NCI-H1436 treated with DMSO at 0.1 percent for 48 hours (cell line): ENCODE results near the gene NIT1.

Experiments
- DNase-seq: peaks from one replicate; lab custom pipeline; 2025; lab: John Stamatoyannopoulos, UW

NIT1 gene

GRCh38 chr1:161117759-161118581 lies at the start of gene NIT1, which contains the start of gene PFDN2:
Gene NIT1, plus strand, starts transcription at chr1:161118105. Its CDS starts 72 bp downstream, at chr1:161118177.
Gene PFDN2, minus strand, starts transcription at chr1:161118037. Its CDS starts 11 bp downstream, at chr1:161118026.
- peak; percentile 6 for DNase-seq

DNA sequence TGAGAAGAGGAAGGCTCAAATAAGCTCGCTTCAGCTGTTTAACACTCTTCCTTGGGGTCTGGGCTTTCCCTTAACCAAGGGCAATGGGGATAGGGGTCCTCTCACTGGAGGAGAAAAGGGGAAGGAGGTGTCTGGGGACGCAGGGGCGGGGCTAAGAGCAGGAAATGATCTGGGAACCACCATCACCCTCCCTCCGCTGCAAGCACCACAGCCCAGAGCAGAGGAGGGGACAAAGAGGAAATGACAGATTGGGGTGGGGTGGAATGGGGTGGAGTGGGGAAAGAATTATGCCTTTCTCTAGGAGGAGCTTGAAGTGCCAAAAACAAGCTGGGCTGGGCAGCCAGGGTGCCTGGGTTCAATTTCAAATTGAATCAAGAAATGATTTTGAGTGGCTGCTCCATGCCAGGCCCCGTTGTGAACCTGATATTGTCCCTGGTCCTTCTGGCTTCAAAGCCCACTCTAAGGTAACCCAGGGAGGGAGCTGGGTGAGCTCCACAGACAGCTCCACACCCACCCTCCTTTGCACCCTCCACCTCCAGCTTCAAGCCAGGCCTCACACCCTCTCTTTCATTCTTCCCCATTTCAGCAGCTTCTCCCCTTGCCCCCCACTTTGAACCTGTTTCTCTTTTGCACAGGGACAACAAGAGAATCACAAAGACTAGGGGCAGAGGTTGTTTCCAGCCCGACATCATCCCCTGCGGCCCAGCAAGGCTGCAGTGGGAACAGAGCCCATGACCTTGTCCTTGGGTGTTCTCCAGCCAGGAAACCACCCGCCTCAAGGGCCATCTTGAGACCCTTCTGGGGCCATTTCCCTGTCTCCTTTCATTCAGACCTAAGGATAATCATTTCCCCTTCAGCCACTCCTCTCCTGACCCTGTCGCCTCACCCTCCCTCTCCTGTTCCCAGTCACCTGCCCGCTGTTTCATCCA lies 49.3 kb upstream of the NIT1 start:
- DNase-seq: no peak

DNA sequence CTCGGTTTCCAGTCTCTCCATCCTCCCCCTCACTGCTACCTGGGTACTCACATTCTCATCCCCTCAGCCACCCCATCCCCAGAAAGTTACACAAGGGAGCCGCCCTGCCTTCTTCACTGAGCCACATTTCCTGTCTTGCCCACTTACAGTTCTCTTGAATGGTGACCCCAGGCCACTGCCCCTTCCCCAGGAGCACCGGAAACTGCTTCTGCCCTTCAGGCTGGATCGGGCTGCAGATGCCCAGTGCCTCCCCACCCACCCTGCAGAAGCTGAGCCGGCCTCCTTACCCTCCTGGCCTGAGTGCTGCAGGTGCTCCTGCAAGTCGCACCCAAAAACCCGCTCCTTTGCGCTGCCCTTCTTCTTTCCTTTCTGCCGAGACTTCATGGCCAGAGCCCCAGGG lies 48.7 kb upstream of the NIT1 start:
- no peak for DNase-seq

DNA sequence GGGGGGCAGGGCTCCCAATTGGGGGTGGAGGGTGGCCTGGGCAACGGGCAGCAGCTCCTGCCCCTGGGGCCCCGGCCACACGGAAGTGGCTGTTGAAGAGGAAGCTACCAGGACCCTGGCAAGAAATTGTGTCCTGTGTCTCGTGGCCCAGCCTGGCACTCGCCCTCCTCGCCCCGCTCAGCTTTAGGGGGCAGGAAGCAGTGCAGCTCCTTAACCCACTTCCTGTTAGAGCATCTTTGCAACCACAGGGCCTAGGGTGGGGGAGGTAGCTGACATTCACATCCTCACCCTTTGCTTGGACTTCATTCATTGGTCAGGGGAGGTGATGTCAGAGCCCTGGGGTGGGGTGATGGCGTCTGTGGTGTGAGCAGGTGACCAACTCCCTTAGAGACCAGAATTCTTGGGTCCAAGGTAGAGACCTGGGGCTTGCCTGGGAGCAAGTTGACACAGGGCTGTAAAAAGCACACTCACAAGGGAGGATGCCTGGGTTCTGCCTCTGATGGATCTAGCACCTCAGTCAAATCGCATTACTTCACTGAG lies 48.1 kb upstream of the NIT1 start, which contains the start of gene ARHGAP30:
ARHGAP30 (minus strand) TSS at position 161 of the 540 bp plus-strand sequence. CDS start 267 bp downstream, outside the sequence.
- DNase-seq: no peak

DNA sequence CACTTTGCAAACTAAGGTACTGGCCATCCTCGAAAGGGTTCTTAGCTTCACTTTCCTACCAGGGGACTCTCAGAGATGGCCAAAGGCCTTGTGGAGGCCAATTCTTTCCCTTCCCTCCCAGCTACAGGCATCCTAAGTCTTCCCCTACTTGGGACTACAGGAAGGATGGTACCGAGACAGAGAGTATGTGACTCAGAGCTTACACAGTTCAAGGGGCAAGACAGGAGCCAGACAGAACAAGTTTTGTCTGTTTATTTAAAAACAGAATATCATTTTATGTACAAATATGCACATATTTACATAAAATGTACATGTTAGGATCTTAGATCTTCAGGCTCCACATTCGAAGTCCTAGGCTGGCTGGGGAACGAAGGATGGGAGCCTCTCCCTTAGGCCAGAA lies 47.1 kb upstream of the NIT1 start:
- no peak for DNase-seq

GRCh38 chr1:161071886-161072371 lies 46.0 kb upstream of the NIT1 start:
- DNase-seq: no peak

- DNase-seq: no peak
Observed at GRCh38 chr1:161072751-161073449, 45.0 kb upstream of the NIT1 start.

DNA sequence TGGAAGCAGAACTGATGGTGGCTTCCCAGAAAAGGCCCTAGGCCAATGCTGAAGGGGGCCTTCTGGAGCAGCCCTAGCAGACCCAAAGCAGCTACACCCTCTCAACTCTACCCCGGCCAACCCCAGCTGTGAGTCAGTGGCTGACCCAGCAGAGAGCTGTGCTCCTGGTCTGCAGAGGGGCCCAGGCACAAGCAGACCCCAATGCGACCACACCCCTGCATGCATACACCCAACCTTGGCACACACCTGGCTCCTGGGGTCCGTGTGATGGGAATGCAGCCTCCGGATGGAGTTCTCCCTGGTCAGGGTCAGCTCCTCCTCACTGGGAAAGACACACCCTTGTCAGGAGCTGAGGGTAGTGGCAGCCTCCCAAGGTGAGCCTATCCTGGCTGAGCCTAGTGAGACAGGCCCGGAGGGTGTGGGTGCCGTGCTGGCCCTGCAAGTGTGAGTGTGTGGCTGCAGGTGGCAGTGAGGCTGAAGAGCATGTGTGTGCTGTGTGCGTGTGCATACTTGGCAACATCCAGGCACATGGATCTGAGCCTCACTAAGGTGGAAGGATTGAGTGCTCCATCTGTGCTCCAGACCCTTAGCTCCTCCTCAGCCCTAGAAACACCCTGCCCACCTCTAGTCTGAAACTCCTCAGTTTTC lies 44.3 kb upstream of the NIT1 start:
- DNase-seq: no peak

- no peak for DNase-seq
Observed at GRCh38 chr1:161074676-161075368, 43.1 kb upstream of the NIT1 start.

DNA sequence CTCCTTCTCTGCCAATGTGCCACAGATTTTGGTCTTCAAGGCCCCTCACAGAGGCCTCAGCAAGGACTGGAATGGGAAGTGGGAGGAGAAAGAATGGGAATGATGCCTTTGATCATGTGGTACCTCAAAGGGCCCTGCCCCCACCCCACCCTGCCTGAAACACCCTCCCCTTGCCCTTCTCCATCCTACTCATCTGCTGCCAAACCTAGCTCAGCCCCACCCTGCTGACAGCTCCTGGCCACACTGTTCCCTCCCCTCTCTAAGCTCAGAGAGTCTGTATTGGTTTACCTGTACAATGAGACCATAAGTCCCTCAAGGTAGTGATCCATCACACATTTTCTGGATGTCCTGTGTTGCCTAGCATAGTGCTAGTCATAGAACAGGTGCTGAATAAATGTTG lies 41.5 kb upstream of the NIT1 start:
- no peak for DNase-seq

- DNase-seq: no peak
Observed at GRCh38 chr1:161077426-161077825, 40.5 kb upstream of the NIT1 start.

- no peak for DNase-seq
Observed at GRCh38 chr1:161079436-161080110, 38.3 kb upstream of the NIT1 start.

GRCh38 chr1:161080441-161081405 lies 37.2 kb upstream of the NIT1 start:
- no peak for DNase-seq

- no peak for DNase-seq
Observed at GRCh38 chr1:161081519-161081918, 36.4 kb upstream of the NIT1 start.

DNA sequence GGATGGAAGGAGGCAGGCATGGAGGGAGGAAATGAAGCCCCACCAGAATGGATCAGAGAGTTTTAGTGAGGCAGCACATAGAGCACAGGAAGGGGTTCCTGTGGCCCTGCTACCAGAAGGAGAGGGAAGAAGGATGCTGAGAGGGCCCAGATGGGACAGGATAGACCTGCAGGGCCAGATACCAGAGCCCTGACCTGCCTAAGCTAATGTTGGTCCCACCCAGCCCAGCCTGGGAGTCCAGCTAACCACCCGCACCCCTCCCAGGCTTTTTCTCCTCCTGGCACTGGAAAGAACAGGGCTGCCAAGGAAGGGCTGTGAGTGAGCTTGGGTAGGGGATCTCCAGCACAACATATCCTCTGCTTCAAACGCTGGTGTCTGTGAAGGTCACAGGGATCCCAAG lies 35.4 kb upstream of the NIT1 start:
- DNase-seq: no peak

DNA sequence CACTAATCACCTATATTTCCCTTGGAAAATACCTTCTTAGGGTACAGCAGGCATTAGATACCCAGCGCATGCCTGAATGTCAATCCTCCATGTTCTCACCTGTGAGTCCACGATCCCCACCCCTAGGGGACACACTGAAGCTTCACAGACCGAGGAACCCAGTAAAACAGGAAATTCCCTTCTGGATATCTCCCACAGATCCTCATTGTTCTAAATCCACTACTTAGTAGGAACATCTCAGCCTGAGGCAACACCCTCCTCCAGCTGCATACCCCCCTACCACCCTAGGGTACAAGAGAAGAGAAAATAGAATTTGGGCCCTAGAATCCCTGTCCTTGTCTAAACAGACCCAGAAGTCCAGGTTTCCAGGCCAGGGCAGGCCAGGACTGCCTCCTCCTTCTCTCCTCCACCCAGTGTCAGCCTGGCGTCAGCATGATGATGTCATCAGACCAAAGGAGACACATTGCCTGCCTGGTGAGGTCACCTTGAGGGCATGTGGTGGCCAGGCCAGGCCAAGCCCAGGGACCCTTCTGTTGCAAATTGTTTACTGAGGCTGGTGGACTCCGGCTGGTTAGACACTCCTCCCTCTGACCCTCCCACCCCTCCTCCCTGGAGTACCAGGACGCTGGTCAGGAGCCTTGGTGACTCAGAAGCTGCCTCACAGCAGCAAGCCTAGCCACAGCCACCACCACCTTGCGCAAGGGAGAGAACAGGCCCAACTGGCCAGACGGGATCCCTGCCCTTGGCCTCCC lies 34.7 kb upstream of the NIT1 start:
- DNase-seq: no peak

GRCh38 chr1:161083748-161084596 lies 33.9 kb upstream of the NIT1 start:
- no peak for DNase-seq
